NOMO-1 treated with dmso at 0.1 percent for 144 hours (cell line): ENCODE measurements around the gene NUDT15.
"Not testable (repeated sequence)": the region's sequence is repeated elsewhere in the genome, so short reads cannot be mapped to it uniquely, and the experiment has no call there.

Experiments used
- DNase-seq: peaks from one replicate; lab custom pipeline; 2025; ENCODE audit not compliant: unreplicated experiment; lab: John Stamatoyannopoulos, UW

Gene NUDT15

GRCh38 chr13:48037346-48038173 is at the start of gene NUDT15:
NUDT15 (plus strand) TSS chr13:48037726; CDS start chr13:48037747, 21 bp downstream.
- DNase-seq, result peak; percentile 97

- DNase-seq, result no peak
Measured at GRCh38 chr13:47990427-47990826, 47.1 kb upstream of the NUDT15 start.

GRCh38 chr13:47990920-47991466 is 46.5 kb upstream of the NUDT15 start:
- DNase-seq, result no peak

- no peak for DNase-seq
Measured at GRCh38 chr13:47991859-47992258, 45.7 kb upstream of the NUDT15 start.

- no peak for DNase-seq
Measured at GRCh38 chr13:47997384-47997783, 40.1 kb upstream of the NUDT15 start.

GRCh38 chr13:47999973-48000372 is 37.6 kb upstream of the NUDT15 start:
- DNase-seq, result no peak

GRCh38 chr13:48000559-48001113 is 36.9 kb upstream of the NUDT15 start:
- DNase-seq, result no peak

- DNase-seq, result peak; percentile 89
Measured at GRCh38 chr13:48001114-48001881, 36.2 kb upstream of the NUDT15 start, which contains the start of gene SUCLA2. SUCLA2 (minus strand) TSS chr13:48001273; CDS start chr13:48001269, 4 bp downstream.

GRCh38 chr13:48001999-48002398 is 35.5 kb upstream of the NUDT15 start:
- DNase-seq, result not testable (repeated sequence)

GRCh38 chr13:48004201-48004600 is 33.3 kb upstream of the NUDT15 start:
- no peak for DNase-seq

- DNase-seq, result no peak
Measured at GRCh38 chr13:48006396-48006795, 31.1 kb upstream of the NUDT15 start.

- peak; percentile 3 for DNase-seq
Measured at GRCh38 chr13:48009284-48009683, 28.2 kb upstream of the NUDT15 start.

GRCh38 chr13:48010698-48011097 is 26.8 kb upstream of the NUDT15 start:
- DNase-seq, result no peak

- no peak for DNase-seq
Measured at GRCh38 chr13:48012668-48013067, 24.9 kb upstream of the NUDT15 start.

- no peak for DNase-seq
Measured at GRCh38 chr13:48014359-48014758, 23.2 kb upstream of the NUDT15 start.

- DNase-seq, result no peak
Measured at GRCh38 chr13:48018637-48019036, 18.9 kb upstream of the NUDT15 start.

- no peak for DNase-seq
Measured at GRCh38 chr13:48019796-48020195, 17.7 kb upstream of the NUDT15 start.

GRCh38 chr13:48028066-48028465 is 9.5 kb upstream of the NUDT15 start:
- DNase-seq, result no peak

- DNase-seq, result no peak
Measured at GRCh38 chr13:48029859-48030258, 7.7 kb upstream of the NUDT15 start.

- DNase-seq, result peak; percentile 3
Measured at GRCh38 chr13:48038761-48039160, 1.2 kb downstream of the NUDT15 start.

- DNase-seq, result no peak
Measured at GRCh38 chr13:48040049-48040448, 2.5 kb downstream of the NUDT15 start.
